22Rv1 (cell line): Measurements from ENCODE around the gene ARPC2.

ENCODE experiments used
- H3K27ac ChIP-seq: fragments of 450-650 bp; 2 replicates; pipeline ENCODE4 v1.5.1; 2017
- ZFX ChIP-seq: fragments of 450-650 bp; IDR thresholded peaks from 2 replicates; pipeline ENCODE4 v1.6.1; 2017; ENCODE audit warnings: antibody characterized with exemption, borderline replicate concordance
- TF ChIP-seq, protein P1 (sequence below): fragments of 450-650 bp; IDR thresholded peaks from 2 replicates; pipeline ENCODE4 v1.5.1; 2017; ENCODE audit warnings: mild to moderate bottlenecking

ARPC2 gene

DNA sequence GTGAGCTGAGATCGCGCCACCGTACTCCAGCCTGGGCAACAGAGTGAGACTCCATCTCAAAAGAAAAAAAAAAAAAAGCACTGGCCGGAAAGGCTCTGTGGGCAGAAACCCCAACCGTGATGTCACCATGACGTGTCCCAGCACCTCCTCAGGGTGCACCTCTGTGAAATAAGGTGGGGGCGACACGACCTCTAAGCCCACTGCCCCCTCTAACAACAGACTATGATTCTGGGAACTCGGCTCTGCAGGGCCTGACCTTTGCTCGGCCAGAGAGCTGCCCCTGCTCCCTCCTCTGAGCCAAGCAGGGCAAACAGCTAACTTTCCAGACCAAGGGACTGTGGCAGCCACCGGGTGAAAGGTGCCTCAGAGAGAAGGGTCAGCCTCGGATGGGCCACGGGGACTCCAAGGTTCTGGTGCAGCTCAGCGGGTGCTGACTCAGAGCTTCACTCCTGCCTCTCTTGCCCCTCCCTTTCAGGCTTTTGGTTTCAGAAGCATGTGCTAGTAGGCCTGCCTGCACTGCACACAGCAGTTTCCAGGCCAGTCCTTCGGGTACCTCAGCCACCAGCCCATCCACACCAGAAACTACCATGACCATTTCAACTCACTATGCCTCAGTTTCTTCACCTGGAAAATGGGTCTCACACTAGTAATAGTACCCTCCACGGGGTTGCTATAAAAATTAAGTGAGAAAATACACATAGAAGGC is 67.3 kb downstream of the ARPC2 start:
- TF ChIP-seq, protein P1, sequence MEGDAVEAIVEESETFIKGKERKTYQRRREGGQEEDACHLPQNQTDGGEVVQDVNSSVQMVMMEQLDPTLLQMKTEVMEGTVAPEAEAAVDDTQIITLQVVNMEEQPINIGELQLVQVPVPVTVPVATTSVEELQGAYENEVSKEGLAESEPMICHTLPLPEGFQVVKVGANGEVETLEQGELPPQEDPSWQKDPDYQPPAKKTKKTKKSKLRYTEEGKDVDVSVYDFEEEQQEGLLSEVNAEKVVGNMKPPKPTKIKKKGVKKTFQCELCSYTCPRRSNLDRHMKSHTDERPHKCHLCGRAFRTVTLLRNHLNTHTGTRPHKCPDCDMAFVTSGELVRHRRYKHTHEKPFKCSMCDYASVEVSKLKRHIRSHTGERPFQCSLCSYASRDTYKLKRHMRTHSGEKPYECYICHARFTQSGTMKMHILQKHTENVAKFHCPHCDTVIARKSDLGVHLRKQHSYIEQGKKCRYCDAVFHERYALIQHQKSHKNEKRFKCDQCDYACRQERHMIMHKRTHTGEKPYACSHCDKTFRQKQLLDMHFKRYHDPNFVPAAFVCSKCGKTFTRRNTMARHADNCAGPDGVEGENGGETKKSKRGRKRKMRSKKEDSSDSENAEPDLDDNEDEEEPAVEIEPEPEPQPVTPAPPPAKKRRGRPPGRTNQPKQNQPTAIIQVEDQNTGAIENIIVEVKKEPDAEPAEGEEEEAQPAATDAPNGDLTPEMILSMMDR, result no peak
- TF ChIP-seq ZFX, result no peak
- H3K27ac ChIP-seq, result no peak overlapping the region

DNA sequence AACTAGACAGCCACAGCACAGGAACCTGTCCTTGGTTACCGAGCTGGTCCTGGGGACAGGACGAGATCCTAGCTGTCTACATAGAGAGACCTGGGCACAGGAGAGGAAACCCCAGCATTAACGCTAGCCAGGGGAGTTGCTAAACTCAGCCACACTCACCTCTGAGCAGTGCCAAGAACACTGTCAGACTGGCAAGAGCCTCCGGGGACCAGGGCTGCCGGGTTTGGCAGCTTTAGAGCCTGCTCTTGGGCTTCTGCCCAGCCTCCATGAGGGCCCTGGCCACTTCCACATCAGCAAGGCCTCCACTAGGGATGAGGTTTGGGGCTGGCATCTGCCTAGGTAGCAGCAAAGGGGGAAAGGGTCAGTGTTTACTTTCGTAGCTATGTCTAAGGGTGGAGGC is 68.6 kb downstream of the ARPC2 start:
- H3K27ac ChIP-seq, result peak overlapping the region; percentile 94
- no peak for TF ChIP-seq ZFX
- TF ChIP-seq, protein P1, result no peak

DNA sequence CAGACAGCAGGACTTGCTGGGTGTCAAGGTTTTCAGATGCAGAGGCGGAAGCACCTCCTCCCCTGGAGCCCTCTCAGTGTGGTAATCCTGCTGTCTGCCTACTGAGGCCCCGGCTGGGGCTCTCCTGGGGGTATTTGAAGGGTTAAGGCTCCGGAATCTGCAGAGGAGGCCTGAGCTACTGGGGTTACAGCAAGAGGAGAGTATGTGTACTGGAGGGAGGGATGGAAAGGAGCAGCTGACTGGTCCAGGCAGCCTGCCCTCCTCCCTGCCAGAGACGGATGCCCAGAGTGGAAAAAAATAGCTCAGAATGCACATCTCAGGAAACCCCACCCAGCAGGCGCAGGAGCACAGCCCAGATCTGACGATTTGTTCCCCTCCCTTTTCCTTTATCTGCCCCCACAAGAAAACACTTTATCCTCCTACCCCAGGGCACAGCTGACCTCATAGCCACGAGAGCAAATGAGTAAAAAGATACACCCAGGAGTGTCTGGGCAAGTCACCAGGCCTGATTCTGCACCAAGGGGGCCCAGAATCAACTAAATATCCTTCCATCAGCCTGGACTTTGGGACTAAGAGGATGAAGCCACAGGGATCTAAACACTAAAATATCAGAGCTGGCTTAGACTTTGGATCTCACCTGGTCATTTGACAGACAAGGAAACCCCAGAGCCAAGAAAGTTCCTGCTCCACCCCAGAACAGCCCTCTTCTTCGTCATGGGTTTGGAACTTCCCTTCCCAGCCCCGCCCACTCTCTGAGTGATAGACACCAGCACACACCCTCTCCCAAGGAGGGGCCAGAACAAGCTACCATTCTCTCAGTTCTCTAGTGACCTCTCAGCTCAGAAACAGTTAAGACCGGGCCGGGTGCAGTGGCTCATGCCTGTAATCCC is 69.8 kb downstream of the ARPC2 start:
- H3K27ac ChIP-seq, result peak overlapping the region; percentile 94
- no peak for TF ChIP-seq ZFX
- TF ChIP-seq, protein P1, result no peak

DNA sequence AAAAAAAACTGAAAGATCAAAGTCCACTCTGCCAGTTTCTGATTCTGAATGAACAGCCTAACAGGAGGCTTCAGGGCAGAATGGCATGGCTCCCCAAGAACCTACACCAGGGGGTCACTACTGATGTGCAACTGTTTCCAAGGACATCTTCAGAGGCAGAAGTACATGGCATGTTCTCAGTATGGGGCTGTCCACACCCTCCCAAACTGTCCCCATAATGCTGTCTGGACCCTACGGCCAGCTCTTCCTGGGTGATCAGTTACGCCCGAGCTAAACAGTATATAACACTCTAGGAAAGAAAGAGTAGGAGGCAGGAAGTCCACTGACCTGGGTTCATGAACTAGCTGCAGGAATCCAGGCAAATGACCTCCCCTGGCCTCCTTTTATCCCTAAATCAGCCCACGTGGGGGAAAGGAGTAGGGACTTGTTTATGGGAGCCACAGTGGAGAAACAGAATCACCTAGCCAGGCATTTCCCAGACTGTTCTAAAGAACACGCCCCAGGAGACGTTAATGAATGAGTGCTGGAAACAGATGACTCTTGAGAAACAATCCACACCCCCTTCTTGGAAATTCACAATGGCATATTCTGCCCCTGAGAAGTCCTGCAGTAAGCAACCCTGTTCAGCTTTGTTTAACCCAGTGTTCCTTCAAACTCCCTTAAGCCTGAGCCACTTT is 72.8 kb downstream of the ARPC2 start:
- peak overlapping the region; percentile 94 for H3K27ac ChIP-seq
- TF ChIP-seq, protein P1, result no peak
- no peak for TF ChIP-seq ZFX

DNA sequence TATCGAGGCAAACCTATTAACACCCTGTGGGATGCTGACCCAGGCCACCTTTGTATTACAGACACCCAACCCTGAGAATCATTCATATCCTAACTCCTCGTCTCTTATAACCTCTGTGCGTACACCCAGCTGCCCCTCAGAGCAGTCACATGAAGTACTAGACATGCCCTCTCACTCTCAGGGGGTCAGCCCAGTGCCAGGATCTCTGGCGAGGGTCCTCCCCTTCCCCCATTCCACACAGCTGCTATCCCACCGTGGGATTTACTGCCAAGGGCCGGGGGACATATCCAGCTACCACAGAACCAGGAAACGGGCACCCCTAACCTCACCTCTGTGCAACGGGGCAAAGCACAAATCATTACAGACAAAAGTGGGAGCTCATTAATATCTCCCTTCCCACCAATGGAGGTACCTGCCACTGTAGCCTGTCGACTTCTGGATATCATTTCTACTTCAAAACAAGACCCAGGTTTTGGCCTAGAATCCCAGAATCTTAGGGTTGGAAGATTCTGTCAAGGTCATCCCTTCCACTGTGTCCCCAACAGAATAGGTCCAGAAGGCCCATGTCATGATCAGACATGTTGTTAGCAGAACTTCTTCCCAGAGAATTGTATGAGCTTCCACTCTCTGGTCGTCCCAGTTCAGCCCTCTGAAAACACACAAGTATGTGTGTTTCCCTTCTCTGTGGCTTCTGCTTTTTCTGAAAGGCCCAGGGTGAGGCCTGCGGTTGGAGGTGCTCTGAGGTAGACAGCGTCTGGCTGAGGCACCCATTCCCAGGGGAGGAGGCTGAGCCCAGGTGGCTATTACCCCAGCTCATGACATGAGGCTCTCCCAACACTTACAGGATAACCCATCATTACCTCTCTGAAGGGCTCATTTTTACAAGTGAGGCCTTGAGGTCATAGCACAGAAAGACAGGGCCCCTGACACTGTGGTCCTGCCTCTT is 73.6 kb downstream of the ARPC2 start:
- TF ChIP-seq, protein P1, result no peak
- TF ChIP-seq ZFX, result no peak
- peak overlapping the region; percentile 94 for H3K27ac ChIP-seq

DNA sequence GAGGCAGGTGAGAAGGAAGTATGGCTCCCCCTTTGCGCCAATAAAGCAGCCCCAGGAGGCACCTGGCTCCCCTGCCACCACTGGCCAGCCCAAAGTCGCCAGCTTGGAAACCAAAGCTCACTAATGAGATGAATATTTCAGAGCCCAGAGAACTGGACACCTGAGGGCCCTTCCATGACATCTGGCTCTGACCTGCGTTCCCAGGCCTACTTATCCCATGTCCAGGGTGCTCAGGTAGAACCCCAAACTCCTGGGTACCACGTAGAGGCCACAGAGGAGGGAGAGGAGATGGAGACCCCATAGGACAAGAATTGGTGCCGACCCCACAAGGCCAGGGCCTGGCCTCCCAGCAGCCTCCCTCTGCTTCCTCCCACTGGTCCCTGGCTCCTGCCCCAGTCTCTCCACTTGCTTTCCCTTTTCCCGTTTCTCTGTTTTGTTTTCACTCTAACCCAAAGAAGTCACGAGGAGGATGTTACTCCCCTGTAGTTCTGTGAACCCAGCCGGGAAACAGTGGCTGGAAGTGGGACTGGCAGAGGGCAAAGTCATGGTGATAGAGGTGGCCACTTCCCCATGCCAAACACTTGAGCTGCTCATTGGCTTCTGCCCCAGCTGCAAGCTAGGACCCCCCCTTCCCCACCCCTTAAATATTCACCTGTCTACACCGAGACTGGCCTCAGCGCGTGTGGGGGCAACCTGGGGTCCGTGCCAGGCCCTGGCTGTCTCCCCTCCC is 74.5 kb downstream of the ARPC2 start:
- H3K27ac ChIP-seq, result peak overlapping the region; percentile 94
- TF ChIP-seq, protein P1, result no peak
- no peak for TF ChIP-seq ZFX
